Sigmoid colon (tissue), 7 donors: ENCODE data around the gene KREMEN1. TPM values are rescaled to one million over a fixed set of nuclear protein-coding genes. Genes with fewer than 3 reads are reported as not detected.
A peak's percentile ranks its signal among the peaks of the same experiment; 100 is the strongest.

ENCODE experiments used
- DNase-seq: peaks from one replicate; pipeline ENCODE4 v3.0.0-alpha.2; 2019
- H3K27ac ChIP-seq, 4 donors: fragments of 200-600 bp; sonication (generic); one replicate each; pipeline ENCODE4 v1.5.1; 2016 to 2019; ENCODE audit warnings: mild to moderate bottlenecking in 1 of 4
- H3K27me3 ChIP-seq, 3 donors: fragments of 200-600 bp; sonication (generic); one replicate each; pipeline ENCODE4 v1.5.1; 2019; ENCODE audit warnings: mild to moderate bottlenecking in 1 of 3
- H3K36me3 ChIP-seq, 4 donors: fragments of 200-600 bp; sonication (generic); one replicate each; pipeline ENCODE4 v1.5.1; 2016 to 2019
- H3K4me1 ChIP-seq, 4 donors: fragments of 200-600 bp; sonication (generic); one replicate each; pipeline ENCODE4 v1.5.1; 2017 to 2019
- H3K4me3 ChIP-seq, 4 donors: fragments of 200-600 bp; sonication (generic); one replicate each; pipeline ENCODE4 v1.5.1; 2017 to 2019; ENCODE audit warnings: mild to moderate bottlenecking in 2 of 4, moderate library complexity in 1 of 4
- H3K9me3 ChIP-seq, 4 donors: fragments of 200-600 bp in 3 of 4; sonication (generic) in 3 of 4; one replicate each; pipeline versions ENCODE4 v1.5.1 to v1.6.1; 2013 to 2019
- CTCF ChIP-seq, 4 experiments: fragments of 450-650 bp in 3 of 4; fragments of 200-600 bp in 1 of 4; IDR thresholded peaks; one replicate each; pipeline ENCODE4 v1.5.1; 2016 to 2019; ENCODE audit warnings: antibody characterized with exemption in 4 of 4, mild to moderate bottlenecking in 3 of 4, moderate library complexity in 2 of 4
- EP300 ChIP-seq, 4 donors: sonication (generic); formaldehyde crosslinking; IDR thresholded peaks; one replicate each; pipeline ENCODE4 v1.6.1; 2017; ENCODE audit warnings: antibody characterized with exemption in 4 of 4
- POLR2A ChIP-seq, 2 donors: fragments of 450-650 bp; IDR thresholded peaks; one replicate each; pipeline ENCODE4 v1.6.1; 2016; ENCODE audit warnings: antibody characterized with exemption in 2 of 2, mild to moderate bottlenecking in 2 of 2, moderate library complexity in 2 of 2
- POLR2AphosphoS5 ChIP-seq, 4 donors: sonication (generic); formaldehyde crosslinking; IDR thresholded peaks; one replicate each; pipeline ENCODE4 v1.6.1; 2017; ENCODE audit warnings: antibody characterized with exemption in 4 of 4
- WGBS, 2 donors: extraction: QIAGEN DNeasy Blood & Tissue Kit; methylation state at CpG; one replicate each; pipeline ENCODE4 v1.1.7; 2013; 5-methylcytosine and 5-hydroxymethylcytosine counted together
- intact Hi-C: fragments of 100-400 bp; cut with DNase I; formaldehyde crosslinking; loops from one replicate; pipeline ENCODE4 v1.15.1; 2023
- polyA plus RNA-seq, 3 donors: library from polyadenylated mRNA; stranded (reverse); fragments of 200-250 nt; gene quantifications; one replicate each; pipeline ENCODE4 v1.2.3, GENCODE V29; 2013
- total RNA-seq, 4 donors: library from RNA; depleted of rRNA; stranded (reverse); fragments of >200 nt; gene quantifications; one replicate each; pipeline ENCODE4 v1.1.0, GENCODE V29; 2016
- donor health status: healthy with polysubstance abuse.
- donor health status: Bipolar disorder and iron deficiency.
- donor health status: healthy.

The KREMEN1 gene
- total and polyA plus RNA-seq, 7 donors = 4.2 to 13.2 (median 6.7) TPM

- Histone ChIP-seq H3K27me3 (no peaks in the 10 kb centered on the region), H3K27ac (no peak overlapping the region), H3K9me3 (no peaks in the 10 kb centered on the region), H3K4me3 (no peak overlapping the region), H3K36me3 (no peaks in the 10 kb centered on the region), H3K4me1 (peaks cover 0 to 22% (median 20%) of the 10 kb centered on the region in 4 donors)
- TF ChIP-seq EP300 (IDR thresholded peaks at IDR 0.05) = no peak
- TF ChIP-seq POLR2AphosphoS5 (IDR thresholded peaks at IDR 0.05) = no peak
- no peak for TF ChIP-seq CTCF (IDR thresholded peaks at IDR 0.05)
- TF ChIP-seq POLR2A (IDR thresholded peaks at IDR 0.05) = no peak
- WGBS, 2 donors = 77 to 91% methylated on average over 9 of the region's 9 CpGs
- intact Hi-C loops = no loop called here
- DNase-seq = peak; percentile 46
These were observed 83.7 kb downstream of the KREMEN1 start for GRCh38 chr22:29156507-29156906.

GRCh38 chr22:29157759-29158535 lies 85.1 kb downstream of the KREMEN1 start:
- WGBS, 2 donors = 95% methylated on average over 11 of the region's 11 CpGs
- Histone ChIP-seq H3K4me3 (no peak overlapping the region), H3K4me1 (peaks cover 0 to 11% (median 8%) of the 10 kb centered on the region in 4 donors), H3K27me3 (no peaks in the 10 kb centered on the region), H3K9me3 (no peaks in the 10 kb centered on the region), H3K36me3 (no peaks in the 10 kb centered on the region), H3K27ac (no peak overlapping the region)
- peak; percentile 34 for DNase-seq
- TF ChIP-seq POLR2AphosphoS5 (IDR thresholded peaks at IDR 0.05) = no peak
- intact Hi-C loops = no loop called here

GRCh38 chr22:29158546-29158945 lies 85.7 kb downstream of the KREMEN1 start:
- H3K27ac ChIP-seq = no peak overlapping the region
- TF ChIP-seq POLR2A (IDR thresholded peaks at IDR 0.05) = no peak
- no peak for TF ChIP-seq POLR2AphosphoS5 (IDR thresholded peaks at IDR 0.05)
- H3K36me3 ChIP-seq = no peaks in the 10 kb centered on the region
- peaks cover 0 to 8% (median 8%) of the 10 kb centered on the region in 4 donors for H3K4me1 ChIP-seq
- intact Hi-C loops = no loop called here
- no peaks in the 10 kb centered on the region for H3K9me3 ChIP-seq
- WGBS, 2 donors = 87% methylated on average over 5 of the region's 5 CpGs
- no peak overlapping the region for H3K4me3 ChIP-seq
- H3K27me3 ChIP-seq = no peaks in the 10 kb centered on the region
- DNase-seq = no peak

GRCh38 chr22:29163808-29164207 lies 91.0 kb downstream of the KREMEN1 start:
- 94% methylated on average over 13 of the region's 13 CpGs for WGBS, 2 donors
- no peak overlapping the region for H3K4me3 ChIP-seq
- no peaks in the 10 kb centered on the region for H3K27me3 ChIP-seq
- peak; percentile 4 for DNase-seq
- TF ChIP-seq CTCF (IDR thresholded peaks at IDR 0.05) = no peak
- TF ChIP-seq POLR2AphosphoS5 (IDR thresholded peaks at IDR 0.05) = no peak
- TF ChIP-seq POLR2A (IDR thresholded peaks at IDR 0.05) = no peak
- no peak for TF ChIP-seq EP300 (IDR thresholded peaks at IDR 0.05)
- no peaks in the 10 kb centered on the region for H3K36me3 ChIP-seq
- intact Hi-C loops = no loop called here
- no peaks in the 10 kb centered on the region for H3K4me1 ChIP-seq
- H3K9me3 ChIP-seq = no peaks in the 10 kb centered on the region
- no peak overlapping the region for H3K27ac ChIP-seq

GRCh38 chr22:29165321-29166060 lies 92.7 kb downstream of the KREMEN1 start:
- DNase-seq = peak; percentile 40

More at GRCh38 chr22:29165321-29166060, 92.7 kb downstream of the KREMEN1 start:
- no peak overlapping the region for H3K27ac ChIP-seq
- TF ChIP-seq POLR2A (IDR thresholded peaks at IDR 0.05) = no peak
- no peak for TF ChIP-seq CTCF (IDR thresholded peaks at IDR 0.05)
- H3K4me3 ChIP-seq = no peak overlapping the region
- intact Hi-C loops = no loop called here
- no peaks in the 10 kb centered on the region for H3K4me1 ChIP-seq
- H3K27me3 ChIP-seq = no peaks in the 10 kb centered on the region
- 72 to 87% methylated on average over 11 of the region's 11 CpGs for WGBS, 2 donors
- no peaks in the 10 kb centered on the region for H3K9me3 ChIP-seq
- H3K36me3 ChIP-seq = no peaks in the 10 kb centered on the region
